ENCODE measurements around the gene NFS1. TPM values are rescaled to one million over a fixed set of nuclear protein-coding genes. Genes with fewer than 3 reads are reported as not detected.

The NFS1 gene
- total RNA-seq, 1 donor from 2014 or later, result 13.9 TPM

DNA sequence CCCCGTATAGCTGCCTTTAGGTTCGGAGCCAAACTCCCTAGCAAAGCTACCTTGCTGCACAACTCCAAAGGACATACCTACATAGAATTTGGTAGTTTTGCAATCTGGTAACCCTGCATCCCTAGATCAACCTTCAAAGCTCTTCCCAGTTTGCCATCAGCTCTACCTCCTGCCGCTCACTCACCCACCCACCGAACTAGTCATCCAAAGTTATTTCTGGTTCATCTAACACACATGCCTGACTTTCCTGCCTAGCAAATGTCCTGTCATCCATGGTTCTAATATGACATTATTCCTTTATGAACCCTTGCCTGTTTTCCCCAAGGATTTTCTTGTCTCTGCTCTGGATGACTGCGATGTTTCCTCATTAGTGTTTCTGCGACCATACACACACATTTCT, 61.9 kb downstream of the NFS1 start:
- Mint-ChIP-seq H3K4me3 (ENCODE audit: unreplicated experiment) (peak overlapping the region; percentile 9), H3K36me3 (ENCODE audit: unreplicated experiment) (no peaks in the 10 kb centered on the region), H3K27ac (ENCODE audit: unreplicated experiment) (no peak overlapping the region), H3K4me1 (ENCODE audit: low read depth, unreplicated experiment) (peaks cover 41% of the 10 kb centered on the region), H3K27me3 (ENCODE audit: unreplicated experiment) (peaks cover 4% of the 10 kb centered on the region), H3K9me3 (ENCODE audit: unreplicated experiment) (peaks cover 6% of the 10 kb centered on the region)
- DNase-seq, result no peak
- TF ChIP-seq, protein P1, sequence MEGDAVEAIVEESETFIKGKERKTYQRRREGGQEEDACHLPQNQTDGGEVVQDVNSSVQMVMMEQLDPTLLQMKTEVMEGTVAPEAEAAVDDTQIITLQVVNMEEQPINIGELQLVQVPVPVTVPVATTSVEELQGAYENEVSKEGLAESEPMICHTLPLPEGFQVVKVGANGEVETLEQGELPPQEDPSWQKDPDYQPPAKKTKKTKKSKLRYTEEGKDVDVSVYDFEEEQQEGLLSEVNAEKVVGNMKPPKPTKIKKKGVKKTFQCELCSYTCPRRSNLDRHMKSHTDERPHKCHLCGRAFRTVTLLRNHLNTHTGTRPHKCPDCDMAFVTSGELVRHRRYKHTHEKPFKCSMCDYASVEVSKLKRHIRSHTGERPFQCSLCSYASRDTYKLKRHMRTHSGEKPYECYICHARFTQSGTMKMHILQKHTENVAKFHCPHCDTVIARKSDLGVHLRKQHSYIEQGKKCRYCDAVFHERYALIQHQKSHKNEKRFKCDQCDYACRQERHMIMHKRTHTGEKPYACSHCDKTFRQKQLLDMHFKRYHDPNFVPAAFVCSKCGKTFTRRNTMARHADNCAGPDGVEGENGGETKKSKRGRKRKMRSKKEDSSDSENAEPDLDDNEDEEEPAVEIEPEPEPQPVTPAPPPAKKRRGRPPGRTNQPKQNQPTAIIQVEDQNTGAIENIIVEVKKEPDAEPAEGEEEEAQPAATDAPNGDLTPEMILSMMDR (IDR thresholded peaks at IDR 0.05; ENCODE audit: partially characterized antibody, unreplicated experiment), result no peak

DNA sequence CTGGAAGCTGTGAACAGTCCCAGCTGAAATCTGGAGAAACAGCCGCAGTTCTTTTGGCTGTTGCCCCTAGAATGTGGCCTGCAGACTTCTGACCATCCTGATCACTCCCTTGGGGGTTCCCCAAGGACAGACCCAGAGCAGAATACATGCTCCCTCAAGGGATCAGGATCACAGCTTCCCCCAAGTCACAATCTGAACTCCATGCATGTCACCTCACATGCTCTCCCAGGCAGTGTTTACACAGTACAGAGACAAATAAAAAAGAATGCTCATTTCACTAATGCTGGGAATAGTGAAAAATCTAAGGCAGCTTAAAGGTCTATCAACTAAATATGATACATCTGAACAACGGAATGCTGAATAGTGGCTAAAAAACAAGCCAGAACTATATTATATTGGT, 63.1 kb downstream of the NFS1 start:
- Mint-ChIP-seq H3K9me3 (ENCODE audit: unreplicated experiment) (peaks cover 6% of the 10 kb centered on the region), H3K4me1 (ENCODE audit: low read depth, unreplicated experiment) (peaks cover 35% of the 10 kb centered on the region), H3K27me3 (ENCODE audit: unreplicated experiment) (peaks cover 4% of the 10 kb centered on the region), H3K36me3 (ENCODE audit: unreplicated experiment) (no peaks in the 10 kb centered on the region), H3K4me3 (ENCODE audit: unreplicated experiment) (no peak overlapping the region), H3K27ac (ENCODE audit: unreplicated experiment) (no peak overlapping the region)
- no peak for DNase-seq
- TF ChIP-seq, protein P1 (IDR thresholded peaks at IDR 0.05; ENCODE audit: partially characterized antibody, unreplicated experiment), result no peak

DNA sequence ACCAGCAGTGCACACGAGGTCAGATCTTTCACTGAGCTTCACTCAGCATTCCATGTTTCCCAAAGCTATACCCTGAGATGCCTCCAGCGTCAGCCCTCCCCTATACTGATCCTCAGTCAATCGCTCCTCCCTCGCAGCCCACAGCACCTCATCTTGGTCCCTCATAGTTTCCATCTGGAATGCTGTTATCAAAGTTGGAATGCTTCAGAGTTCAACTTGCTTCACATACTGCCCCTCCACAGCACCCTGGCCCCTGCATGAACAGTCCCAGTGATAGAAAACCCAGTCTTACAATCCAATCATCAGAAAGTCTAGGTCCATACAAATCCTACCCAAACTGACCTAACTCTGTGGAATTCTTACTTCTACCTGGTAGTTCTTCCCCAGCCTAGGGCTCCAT, 63.5 kb downstream of the NFS1 start:
- no peak for DNase-seq
- H3K4me3 Mint-ChIP-seq (ENCODE audit: unreplicated experiment), result no peak overlapping the region
- H3K27ac Mint-ChIP-seq (ENCODE audit: unreplicated experiment), result peak overlapping the region; percentile 9
- peaks cover 32% of the 10 kb centered on the region for H3K4me1 Mint-ChIP-seq (ENCODE audit: low read depth, unreplicated experiment)
- H3K9me3 Mint-ChIP-seq (ENCODE audit: unreplicated experiment), result peaks cover 6% of the 10 kb centered on the region
- TF ChIP-seq, protein P1 (IDR thresholded peaks at IDR 0.05; ENCODE audit: partially characterized antibody, unreplicated experiment), result no peak
- peaks cover 4% of the 10 kb centered on the region for H3K27me3 Mint-ChIP-seq (ENCODE audit: unreplicated experiment)
- no peaks in the 10 kb centered on the region for H3K36me3 Mint-ChIP-seq (ENCODE audit: unreplicated experiment)

DNA sequence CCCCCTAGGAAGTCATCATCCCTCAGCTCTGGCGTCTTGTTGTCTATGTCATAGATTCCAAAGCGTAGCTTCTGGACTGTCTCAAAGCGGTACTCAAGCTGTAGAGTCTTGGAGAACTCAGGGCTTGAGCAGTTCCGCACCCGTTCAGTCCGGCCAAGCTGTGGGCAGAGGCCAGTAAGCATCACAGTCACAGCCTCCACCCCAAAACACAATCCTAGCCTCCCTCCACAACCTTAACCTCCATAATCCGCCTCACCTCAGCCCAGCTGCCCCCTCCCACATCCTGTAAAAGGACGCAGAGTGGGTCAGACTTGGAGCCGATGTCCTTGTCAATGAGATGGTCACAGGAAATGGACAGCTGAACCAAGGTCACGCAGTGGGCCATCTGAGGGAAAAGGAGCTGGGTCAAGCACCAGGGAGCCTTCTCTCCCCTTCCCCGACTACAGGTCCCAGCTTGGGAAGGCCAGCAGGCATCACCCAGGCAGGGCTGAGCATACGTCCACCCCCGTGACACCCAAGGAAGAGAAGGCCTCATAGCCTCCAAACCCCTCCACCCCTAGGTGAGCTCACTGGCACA, 66.5 kb downstream of the NFS1 start:
- TF ChIP-seq, protein P1 (IDR thresholded peaks at IDR 0.05; ENCODE audit: partially characterized antibody, unreplicated experiment), result no peak
- no peak for DNase-seq
- H3K9me3 Mint-ChIP-seq (ENCODE audit: unreplicated experiment), result peaks cover 6% of the 10 kb centered on the region
- peaks cover 15% of the 10 kb centered on the region for H3K4me1 Mint-ChIP-seq (ENCODE audit: low read depth, unreplicated experiment)
- H3K4me3 Mint-ChIP-seq (ENCODE audit: unreplicated experiment), result no peak overlapping the region
- peaks cover 4% of the 10 kb centered on the region for H3K27me3 Mint-ChIP-seq (ENCODE audit: unreplicated experiment)
- peaks cover under 1% of the 10 kb centered on the region for H3K36me3 Mint-ChIP-seq (ENCODE audit: unreplicated experiment)
- H3K27ac Mint-ChIP-seq (ENCODE audit: unreplicated experiment), result no peak overlapping the region

DNA sequence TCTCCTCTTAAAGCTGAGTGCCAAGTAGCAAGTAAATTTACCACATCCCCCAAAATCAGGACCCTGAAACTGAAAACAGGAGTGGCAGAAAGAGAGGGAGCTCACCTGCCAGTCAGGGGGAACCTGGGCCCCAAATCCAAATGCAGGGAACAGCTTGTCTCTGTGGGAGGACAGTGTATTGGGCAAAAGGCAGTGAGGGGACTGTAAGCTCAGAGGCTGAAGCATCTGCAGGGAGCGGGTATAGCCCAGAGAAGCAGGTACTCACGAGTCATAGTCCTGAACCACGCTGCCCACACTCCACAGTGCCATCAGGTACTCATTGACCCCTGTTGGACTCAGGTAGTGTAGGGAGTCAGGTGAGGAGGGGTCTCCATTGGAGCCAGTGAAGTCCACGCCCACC, 68.5 kb downstream of the NFS1 start:
- peaks cover 4% of the 10 kb centered on the region for H3K27me3 Mint-ChIP-seq (ENCODE audit: unreplicated experiment)
- H3K36me3 Mint-ChIP-seq (ENCODE audit: unreplicated experiment), result peaks cover 4% of the 10 kb centered on the region
- no peak for DNase-seq
- H3K27ac Mint-ChIP-seq (ENCODE audit: unreplicated experiment), result no peak overlapping the region
- H3K4me1 Mint-ChIP-seq (ENCODE audit: low read depth, unreplicated experiment), result peaks cover 4% of the 10 kb centered on the region
- H3K4me3 Mint-ChIP-seq (ENCODE audit: unreplicated experiment), result no peak overlapping the region
- TF ChIP-seq, protein P1 (IDR thresholded peaks at IDR 0.05; ENCODE audit: partially characterized antibody, unreplicated experiment), result no peak
- peaks cover 4% of the 10 kb centered on the region for H3K9me3 Mint-ChIP-seq (ENCODE audit: unreplicated experiment)
